GM21447 (cell line): ENCODE results near the gene SAMD8.

Experiments
- ATAC-seq: cut with Tn5 transposase; IDR thresholded peaks from one replicate; pipeline ENCODE4 v1.9.1; 2021; ENCODE audit not compliant: unreplicated experiment

The SAMD8 gene

DNA sequence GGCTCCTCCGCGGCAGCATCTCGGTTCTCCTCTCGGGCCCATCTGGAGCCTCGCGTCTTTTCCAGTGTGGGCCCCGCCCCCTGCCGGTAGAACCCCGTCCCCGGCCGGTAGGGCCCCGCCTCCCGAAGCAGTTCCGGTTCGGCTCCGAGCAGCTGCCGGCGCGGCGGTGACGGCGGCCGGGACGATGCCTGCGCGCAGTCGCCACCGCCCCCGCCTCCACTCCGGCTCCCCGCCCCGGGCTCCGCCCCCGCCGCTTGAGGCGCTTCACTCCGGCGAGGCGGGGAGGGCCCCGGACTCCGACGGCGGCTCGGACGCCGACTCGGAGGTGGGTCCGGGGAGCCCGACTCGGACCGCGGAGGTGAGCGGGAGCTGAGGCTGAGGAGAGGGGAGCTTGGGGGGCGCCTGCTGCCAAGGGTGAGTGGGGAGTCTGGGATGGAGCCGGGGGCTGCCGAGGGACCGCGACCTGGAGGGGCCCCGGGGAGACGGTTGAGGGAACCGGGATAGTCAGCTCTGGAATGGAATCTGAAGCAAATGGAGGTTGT is at the start of gene SAMD8:
TSS of gene SAMD8 (plus strand) at position 292 of the 542 bp plus-strand sequence. CDS start 38,873 bp downstream, outside the sequence.
- no peak for ATAC-seq

DNA sequence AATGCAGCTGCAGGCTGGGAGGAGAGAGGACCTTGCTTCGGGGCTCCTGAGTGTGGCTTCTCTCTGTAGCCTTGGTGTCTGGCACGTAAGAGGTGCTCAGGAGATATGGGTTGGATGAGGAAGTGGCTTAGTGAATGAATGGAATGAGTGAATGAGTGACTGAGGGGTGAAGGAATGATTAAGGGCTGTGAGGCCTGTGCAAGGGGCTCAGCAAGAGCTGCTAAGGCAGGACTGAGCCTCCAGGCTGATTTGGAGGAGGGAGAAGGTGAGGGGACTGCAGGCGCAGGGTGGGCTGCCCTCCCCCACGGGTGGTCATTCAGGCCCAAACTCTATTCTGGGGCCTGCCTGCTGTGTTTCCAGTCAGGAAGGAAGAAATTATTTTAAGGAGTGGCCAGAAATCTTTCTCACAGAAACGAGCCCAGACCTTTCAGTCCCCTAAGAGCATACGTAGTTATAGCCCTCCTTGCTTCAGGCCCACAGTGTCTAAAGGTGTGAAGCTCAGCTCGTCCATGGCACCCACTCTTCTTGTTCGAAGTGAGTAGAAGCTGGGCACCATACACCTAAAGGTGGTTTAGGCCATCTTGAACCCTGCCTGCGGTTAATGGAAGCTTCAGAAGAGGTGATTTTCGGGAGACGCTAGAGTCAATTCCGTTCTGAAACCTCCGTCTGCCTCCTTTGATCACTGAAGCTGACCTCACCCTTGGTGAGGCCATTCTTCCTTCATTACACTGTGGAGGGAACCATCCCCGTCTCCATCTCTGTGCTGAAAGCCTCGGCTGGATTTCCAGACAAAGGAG is 49.5 kb upstream of the SAMD8 start:
- no peak for ATAC-seq

DNA sequence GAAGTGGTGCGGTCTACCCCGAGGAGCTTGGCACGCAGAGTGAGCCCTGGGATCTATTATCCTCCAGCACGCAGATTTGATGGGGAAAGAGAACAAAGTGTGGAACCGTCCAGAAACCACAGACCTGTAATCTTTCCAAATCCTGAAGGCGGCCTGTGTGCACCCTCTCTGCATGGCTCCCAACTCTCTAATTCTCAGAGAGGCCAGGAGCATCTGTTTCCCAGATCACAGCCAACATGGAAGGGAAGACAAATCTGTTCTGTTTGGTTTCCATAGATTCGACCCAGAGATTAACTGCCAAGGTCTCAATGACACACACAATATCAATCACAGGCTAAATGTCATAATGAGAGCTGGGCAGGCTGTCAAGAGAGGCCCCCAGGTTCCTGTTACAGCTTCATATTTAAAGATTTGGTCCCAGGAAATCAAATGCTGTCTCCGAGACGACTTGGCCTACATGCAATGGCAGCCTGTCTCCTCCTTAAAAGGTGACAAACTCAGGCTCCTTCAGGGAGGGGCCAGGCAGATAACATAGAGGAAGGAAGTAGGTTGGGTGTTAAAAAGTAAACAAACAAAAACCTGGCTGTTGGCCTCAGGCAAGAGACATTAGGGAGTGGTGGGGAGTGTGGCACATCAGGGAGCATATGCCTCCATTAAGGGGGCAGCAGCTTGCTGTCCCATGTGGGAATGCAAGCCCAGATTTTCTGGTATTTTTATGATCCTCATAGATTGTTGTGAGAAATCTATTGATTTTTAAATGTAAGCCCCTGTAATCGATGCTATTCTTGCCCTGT is 48.8 kb upstream of the SAMD8 start:
- no peak for ATAC-seq

DNA sequence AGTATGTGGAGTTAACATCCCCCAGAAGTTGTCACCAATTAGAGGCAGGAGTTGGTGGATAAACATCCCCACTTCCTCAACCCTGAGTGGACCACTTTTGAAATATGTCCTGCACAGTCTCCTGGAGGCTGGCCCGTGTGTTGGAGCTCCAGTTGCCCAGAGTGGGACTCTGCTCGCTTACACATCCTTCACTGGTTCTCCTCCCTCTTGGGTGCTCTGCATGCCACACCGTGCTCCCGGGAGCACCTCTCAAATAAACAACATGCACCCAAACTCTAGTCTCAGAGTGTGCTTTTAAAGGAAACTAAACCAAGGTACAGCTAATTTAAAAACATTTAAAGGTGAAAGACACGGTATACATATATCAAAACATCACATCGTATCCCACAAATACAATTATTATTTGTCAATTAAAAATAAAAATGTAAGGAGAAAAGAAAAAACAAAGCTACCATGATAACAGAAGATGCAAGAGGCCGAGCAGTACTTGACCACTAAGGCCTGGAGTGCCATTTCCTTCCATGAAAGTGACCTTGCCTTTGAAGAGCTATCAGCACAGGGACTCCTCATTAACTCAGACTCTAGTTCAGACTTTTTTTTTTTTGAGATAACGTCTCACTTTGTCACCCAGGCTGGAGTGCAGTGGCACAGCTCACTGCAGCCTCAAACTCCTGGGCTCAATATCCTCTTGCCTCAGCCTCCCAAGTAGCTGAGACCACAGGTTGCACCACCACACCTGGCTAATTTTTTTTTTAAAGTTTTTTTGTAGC is 47.8 kb upstream of the SAMD8 start:
- ATAC-seq = no peak

DNA sequence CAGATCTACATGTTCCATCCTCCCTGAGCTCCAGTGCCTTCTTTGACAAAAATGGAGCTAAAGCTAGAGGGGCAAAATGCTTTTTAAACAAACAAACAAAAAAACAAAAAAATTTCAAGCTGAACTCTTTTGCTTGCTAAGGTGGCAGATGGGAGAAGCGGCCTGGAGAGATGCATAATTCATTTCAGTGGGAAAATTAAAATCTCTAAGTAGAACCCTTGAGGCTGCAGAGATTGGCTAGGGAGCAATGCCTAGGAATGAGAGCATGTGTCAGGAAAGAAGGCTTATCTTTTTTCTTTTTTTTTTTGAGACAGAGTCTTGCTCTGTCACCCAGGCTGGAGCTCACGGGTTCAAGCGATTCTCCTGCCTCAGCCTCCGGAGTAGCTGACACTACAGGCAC is 46.4 kb upstream of the SAMD8 start:
- no peak for ATAC-seq

DNA sequence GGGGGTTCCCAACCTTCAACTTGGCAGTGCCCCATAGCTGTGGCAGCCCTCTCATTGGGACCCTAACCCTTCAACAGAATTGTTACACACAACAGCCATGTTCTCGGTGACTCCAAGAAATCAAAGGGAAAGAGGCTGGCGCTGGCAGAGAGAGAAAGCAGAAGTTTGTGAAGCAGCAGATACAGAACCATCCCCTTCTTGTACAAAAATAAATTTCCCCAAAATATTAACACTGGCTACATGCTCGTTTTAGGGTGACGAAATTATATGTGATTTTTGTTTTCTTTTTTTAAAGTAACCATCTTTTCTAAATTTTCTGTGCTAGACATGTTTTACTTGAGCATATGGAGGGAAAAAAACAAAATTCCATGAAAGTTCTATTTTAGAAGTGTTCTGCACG is 45.2 kb upstream of the SAMD8 start:
- ATAC-seq = no peak

DNA sequence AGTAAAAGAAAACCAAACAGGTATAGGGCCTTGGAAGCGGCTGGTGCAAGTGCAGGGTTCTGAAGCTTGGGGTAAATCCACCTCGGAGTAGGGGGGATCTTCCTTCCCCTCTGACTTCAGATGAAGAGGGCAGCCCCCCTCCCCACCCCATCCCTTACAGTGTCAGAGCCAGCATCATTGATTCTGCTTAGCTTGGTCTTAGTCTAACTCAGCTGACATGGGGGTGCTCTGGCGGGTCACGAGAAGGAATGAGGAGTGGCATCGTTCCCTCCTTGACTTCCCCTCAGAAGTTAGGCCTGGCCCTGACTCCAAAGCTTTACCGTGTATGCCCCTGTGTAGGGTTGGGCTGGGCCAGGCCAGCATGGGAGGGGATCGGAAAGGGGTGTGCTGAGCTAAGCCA is 44.2 kb upstream of the SAMD8 start:
- ATAC-seq = no peak

DNA sequence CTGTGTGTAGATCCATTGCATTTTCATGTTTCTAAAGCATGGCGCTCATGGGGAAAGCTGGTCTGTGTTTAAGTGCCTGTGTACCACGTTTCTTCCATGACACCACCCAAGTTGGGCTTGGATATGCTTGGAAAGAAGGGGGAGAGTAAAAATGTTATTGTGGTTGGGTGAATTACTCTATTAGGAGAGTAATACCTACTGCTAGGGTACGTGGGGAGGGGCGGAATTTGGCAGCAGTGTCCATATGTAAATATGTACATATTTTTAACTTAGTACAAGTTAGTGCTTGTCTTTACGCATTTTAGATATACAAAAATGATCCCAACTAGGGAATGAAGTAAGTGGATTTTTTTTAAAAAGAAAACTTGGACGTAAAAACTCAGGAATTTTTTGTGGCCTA is 42.9 kb upstream of the SAMD8 start:
- no peak for ATAC-seq

DNA sequence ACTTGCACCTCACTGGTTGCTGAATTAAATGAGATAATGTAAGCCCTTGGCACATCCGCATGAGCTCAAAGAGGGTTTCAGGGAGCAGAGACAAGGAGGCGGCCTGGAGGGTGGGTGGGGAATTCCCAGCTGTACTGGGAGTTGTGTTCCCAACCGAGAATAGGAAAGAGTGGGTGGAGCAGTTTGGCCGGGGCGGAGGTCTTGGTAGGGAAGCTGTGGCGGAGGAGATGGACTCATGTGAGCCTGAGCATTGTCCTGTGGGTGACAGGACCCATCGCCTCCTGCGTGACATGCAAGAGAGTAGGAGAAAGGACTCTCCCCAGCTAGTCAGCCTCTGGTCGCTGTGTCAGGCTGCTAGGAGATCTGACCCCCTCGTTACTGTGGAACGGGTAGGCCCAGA is 41.0 kb upstream of the SAMD8 start:
- no peak for ATAC-seq

DNA sequence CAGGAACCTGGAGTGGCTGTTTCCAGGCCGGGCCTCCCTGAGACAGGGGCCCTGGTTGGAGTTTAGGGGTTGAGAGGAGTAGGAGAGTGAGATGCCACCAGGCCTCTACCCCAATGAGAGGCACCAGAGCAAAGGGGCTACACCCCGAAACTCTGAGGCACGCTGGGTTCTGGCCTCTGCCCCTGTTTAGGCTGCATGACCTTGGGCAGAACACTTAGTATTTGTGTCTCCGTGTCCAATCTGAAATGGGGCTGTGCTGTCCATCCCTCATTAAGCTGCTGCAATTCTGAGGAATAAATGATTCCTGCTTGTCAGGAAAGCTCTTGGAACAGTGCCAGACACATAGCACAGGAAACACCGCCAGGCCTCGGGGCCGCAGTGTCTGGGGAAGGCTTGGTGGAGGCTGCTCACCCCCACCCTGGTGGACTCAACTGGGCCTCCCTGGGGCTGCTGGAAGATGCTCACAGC is 40.5 kb upstream of the SAMD8 start:
- ATAC-seq = no peak

DNA sequence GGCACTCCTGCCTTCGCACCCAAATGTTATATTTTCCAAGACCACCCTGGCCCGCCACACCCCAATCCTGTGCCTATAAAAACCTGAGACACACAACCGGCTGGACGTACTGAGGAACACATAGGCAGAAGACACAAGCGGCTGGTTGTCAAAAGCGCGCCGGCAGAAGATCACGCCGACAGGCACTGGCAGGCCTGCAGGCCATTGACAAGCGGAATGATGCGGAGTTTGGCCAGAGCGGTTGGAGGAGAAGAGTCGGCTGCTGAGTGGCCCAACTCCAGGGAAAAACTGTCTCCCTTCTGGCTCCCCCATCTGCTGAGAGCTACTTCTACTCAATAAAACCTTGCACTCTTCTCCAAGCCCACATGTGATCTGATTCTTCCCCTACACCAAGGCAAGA is 39.7 kb upstream of the SAMD8 start:
- ATAC-seq = no peak

DNA sequence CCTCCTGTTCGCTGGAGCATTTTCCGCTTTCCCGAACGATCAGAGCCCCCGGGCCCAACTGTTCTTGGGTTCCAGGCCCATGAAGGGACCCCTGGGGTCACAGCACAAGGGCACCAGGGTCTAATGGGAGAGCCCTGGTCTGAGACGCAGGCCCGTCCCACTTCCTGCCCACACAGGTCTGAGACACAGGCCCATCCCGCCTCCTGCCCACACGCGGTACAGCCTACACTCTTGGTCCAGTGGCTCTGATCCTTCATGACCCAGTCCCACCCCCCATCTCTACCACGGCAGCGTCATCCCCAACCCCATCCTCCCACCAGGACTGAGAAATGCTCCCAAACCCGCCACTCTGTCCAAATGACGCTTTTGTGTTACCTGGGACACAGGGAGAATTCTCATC is 38.7 kb upstream of the SAMD8 start:
- no peak for ATAC-seq

DNA sequence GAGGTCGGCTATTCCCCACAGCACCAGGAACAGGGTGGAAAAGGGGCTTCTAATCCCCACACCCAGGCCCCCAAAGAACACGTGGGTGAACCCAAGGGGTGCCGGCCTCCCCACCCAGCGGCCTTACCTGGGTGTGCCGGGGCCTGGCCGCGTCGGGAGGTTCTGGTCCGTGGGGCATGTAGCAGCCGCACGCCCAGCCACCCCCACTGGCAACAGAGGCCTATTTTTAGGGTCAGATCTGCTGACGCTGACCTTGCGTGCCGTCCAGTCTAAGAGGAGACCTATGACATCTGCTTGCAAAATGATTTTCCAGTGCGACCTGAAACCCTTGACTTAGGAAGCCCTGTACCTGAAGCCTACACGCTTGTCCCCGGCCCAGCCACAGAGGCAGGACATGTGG is 38.0 kb upstream of the SAMD8 start:
- no peak for ATAC-seq

DNA sequence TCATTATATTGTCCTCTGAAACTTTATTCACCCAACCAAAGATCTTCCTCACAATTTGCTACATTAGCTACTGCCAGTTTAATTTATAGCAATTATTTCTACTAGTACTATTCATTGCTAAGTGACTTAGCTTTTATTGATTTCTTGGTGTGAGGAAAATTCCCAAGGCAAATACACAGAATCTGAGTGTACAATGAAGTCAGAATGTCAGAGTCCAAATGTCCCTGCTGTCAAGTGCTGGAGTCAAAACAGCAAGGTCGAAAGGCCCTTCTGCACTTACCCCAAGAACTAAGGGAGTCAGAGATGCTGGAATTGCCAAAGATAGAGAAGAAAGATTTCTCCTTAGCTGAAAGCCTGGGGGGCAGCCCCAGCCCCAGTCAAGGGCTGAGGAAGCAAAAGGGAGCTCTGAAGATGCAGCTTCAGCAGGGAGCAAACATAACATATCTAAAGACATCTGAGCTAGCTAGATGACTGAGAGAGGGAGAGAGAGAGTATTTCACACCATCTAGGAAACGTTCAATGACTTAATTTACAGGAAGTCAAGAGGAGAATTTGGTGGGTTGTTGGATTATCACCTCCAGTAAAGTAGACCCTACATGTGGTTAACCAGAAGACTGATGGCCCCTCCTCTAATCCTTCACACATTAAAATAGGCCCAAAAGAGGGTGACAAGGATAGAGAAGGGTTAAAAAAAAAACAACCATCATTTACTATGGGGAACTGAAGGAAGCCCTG is 36.6 kb upstream of the SAMD8 start:
- no peak for ATAC-seq

DNA sequence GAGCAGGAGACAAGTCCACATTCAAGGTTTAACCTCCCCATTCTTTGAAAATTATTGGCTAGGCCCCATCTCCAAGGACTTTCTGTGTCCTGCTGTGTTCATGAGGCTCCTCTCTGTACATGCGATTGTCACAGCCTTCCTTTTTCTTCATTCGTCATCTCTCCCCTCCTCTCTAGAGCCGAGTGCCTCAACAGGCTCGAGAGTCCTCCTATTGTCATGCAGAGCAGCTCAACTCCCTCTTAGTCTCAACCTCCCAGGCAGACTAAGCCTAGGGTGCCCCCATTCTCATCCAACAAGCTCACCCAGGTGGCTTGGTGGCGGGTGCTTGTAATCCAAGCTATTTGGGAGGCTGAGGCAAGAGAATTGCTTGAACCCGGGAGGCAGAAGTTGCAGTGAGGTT is 35.1 kb upstream of the SAMD8 start:
- no peak for ATAC-seq

DNA sequence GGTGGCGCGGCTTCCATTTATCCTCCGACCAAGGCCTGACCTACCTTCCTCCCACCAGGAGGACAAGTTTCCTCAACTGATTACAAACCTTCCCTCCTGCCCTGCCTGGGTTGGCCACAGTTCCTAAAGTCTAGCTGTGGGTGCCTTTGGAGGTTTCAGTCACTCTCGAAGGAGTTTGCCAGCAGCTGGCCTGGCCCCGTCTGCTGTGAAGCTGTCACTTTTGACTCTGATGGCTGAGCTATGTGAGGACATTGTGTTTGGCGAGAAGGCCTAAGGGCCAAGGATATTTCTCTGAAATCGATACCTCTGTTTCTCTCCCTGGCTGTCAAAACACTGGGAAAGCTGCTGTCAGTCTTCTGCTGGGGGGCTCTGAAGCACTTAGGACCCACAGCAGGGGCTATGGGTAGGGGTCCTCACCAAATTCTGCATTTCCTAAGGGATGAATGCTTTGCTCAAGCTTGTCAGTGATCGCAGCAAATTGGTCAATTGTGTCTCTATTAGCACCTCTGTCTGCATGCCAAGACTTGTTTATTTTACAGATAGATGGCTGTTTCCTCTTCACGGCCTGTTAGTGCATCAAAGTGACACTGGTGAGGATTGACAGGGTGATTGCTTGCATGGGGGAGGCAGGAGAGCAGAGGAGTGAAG is 31.9 kb upstream of the SAMD8 start:
- ATAC-seq = no peak

DNA sequence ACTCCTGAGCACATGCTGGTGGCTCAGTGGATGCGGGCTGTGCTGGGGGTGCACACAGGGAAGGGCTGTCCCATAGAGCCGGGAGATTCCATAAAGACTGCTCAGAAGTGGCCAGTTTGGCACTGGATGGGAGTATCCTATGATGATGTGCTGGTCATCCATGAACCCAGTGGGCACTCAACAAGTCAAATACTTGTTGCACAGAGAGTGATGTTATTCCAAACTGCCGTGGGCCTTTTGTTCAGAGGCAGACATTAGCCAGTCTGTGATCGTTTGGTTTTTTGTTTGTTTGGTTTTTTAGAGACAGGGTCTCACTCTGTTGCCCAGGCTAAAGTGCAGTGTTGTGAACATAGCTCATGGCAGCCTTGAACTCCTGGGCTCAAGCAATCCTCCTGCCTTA is 30.9 kb upstream of the SAMD8 start:
- ATAC-seq = no peak

DNA sequence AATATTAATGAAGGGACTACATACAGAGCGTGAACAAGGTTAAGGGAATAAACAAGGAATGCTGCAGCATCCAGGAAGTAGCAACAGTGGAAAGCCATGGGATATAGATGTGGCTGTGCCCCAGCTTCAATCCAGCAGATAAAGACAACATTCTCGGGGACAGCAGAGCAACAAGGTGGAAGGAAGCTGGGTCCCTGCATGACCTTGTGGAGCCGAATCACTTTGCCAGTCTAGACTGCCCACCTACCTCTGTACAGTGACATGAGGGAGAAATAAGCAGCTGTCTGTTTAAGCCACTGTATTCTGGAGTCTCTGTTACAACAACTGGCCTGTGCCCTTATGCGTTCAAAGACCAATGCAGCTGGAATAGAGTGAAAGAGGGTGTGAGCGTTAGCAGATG is 30.1 kb upstream of the SAMD8 start:
- ATAC-seq = no peak

DNA sequence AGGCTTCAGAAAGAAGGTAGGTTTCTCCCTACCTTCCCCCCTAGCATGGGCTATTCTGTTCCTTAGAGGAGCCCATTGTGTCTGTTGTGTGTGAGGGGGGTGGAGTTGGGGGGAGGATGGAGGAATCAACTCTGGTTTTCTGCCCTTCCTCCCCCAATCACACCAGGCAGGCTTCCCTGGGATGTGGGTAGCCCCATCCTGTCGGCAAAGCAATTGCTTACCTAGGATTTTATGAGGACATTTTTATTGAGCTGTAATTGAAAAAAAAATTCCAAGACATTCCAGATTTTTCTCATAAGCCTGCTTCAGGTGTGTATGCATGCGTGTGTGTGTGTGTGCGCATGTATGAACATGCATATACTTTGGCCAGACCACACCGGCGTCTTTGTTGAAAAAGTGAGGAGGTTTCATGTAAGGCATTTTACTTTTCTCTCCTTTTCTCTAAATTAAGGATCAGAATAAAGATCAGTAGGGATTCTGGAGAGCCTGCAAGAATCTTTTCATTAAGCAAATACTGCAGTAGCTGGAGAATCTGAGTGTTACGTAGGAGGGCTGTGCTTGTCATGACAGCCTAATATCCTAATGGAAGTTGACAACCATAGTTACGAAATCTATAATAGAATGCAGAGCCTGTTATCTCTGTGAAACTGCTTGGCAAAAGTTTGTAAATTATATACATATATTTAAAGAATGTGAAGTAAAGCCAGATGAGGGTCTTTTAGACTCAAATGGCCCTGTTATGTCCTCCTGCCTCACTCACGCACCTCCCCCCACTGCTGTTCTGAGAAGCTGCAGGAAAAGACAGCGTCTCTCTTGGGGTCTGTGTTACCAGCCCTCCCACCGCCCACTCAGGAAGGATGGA is 27.3 kb upstream of the SAMD8 start:
- ATAC-seq = no peak
